GM18868 (cell line): Measurements from ENCODE around the gene FAF1.
"Not testable (repeated sequence)": the region's sequence is repeated elsewhere in the genome, so short reads cannot be mapped to it uniquely, and the experiment has no call there.

Source experiments
- ATAC-seq: cut with Tn5 transposase; IDR thresholded peaks from one replicate; pipeline ENCODE4 v1.9.1; 2021; ENCODE audit warnings: mild to moderate bottlenecking, moderate library complexity; ENCODE audit not compliant: unreplicated experiment

FAF1 gene

DNA sequence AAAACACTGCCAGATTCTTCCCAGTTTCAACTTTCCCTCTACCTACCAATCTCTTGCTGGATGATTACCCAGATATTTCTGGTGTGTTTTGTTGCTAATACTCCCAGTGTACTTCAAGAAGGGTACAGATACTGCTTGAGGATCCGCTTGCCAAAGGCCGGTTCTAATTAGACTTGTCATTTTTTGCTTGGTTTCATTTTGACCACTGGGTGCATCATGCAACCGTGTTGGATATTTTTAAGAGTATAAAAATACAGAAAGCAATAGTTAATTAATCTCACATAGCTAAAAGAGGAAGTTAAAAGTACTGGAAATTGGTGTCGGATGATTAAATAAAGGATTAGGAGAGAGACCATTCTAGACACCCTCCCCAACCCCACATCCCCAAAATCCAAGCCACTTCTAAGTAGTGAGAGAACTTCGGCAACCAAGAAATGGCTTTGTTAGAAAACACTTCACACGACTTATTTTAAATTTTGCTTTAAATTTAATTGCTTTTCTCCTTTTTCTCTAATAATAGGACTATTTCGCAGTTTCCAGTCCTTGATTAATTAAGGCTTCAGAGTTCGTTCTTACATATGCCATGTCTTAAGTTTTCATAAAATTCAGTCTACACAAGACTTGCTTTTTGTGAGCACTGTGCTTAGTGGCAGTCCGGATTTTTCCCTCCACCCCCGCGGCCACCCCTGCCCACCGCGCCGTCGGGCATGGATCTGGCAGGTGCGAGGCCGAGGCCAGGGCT, 7.5 kb upstream of the FAF1 start:
- peak; percentile 16 for ATAC-seq

DNA sequence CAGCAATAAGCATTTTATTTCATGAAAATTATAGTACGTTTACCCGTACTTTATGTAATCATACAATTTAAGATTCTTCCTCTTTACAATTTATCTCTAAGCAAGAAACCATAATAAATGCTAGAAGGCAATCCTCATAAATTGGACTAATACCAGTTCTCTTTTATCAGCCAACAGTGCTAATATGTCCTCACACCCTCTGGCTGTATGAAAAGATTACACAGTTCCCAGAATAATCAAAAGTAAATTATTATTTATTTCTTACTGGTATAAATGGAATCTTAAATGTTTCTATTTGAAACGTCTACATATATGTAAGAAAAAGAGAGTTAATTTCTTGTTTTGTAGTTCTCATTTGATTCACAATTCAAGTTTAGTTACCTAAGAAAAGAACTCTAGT, 6.9 kb upstream of the FAF1 start:
- no peak for ATAC-seq

DNA sequence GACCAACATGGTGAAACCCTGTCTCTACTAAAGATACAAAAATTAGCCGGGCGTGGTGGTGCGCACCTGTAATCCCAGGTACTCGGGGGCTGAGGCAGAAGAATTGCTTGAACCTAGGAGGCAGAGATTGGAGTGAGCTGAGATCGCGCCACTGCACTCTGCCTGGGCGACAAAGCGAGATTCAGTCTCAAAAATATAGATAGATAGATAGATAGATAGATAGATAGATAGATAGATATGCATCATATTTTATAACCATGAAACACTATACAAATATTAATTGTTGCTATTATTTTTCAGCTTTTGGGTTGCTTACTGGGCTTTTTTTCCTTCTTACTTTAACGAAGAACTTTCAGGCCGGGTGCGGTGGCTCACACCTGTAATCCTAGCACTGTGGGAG, 4.8 kb upstream of the FAF1 start:
- no peak for ATAC-seq

DNA sequence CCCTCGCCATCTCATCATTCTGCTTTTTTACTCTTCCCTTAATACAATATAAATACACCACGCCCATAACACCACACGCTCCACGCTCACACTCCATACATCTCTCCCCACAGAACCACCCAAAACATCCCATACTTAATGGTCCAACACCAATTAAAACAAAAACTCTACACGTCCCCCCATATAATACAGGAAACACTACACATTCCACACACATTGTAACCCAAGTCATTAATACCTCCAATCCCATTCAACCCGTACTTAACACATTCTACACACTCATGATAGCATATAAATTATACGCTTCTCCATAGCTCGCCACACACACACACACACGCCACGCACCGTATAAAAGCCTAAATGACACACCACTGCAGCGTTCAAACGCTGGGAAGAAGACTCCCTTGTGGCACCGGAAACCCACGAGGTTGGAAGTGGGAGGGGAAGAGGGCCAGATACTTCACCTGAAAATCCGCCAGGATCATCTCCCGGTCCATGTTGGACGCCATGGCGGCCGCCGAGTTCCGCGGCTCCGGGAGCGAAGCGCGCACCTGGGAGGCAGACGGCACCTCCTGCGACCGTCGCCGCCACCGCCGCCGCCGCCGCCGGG, 659 bp downstream of the FAF1 start:
- ATAC-seq = no peak

DNA sequence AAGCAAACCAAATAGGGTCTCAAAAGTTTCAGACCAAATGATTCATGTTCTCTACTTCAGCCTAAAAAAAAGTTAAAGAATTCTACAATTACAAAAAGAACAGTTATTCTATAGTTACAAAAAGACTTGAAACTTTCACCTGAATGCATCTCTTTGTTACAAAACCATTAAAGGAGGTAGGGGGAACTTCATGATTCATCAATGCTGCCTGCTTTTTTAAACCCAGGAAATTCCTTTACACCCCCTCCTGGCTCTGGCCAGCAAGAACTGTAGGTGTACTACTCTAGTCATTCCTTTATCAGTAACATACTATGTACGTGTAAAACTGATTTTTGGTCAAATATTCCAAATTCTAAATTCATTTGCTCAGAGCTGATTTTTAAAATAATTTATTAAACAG, 5.0 kb downstream of the FAF1 start:
- no peak for ATAC-seq

DNA sequence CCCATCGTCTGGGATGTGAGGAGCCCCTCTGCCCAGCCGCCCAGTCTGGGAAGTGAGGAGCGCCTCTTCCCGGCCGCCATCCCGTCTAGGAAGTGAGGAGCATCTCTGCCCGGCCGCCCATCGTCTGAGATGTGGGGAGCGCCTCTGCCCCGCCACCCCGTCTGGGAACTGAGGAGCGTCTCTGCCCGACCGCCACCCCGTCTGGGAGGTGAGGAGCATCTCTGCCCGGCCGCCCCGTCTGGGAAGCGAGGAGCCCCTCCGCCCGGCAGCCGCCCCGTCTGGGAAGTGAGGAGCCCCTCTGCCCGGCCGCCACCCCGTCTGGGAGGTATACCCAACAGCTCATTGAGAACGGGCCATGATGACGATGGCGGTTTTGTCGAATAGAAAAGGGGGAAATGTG, 7.5 kb downstream of the FAF1 start:
- ATAC-seq = not testable (repeated sequence)

DNA sequence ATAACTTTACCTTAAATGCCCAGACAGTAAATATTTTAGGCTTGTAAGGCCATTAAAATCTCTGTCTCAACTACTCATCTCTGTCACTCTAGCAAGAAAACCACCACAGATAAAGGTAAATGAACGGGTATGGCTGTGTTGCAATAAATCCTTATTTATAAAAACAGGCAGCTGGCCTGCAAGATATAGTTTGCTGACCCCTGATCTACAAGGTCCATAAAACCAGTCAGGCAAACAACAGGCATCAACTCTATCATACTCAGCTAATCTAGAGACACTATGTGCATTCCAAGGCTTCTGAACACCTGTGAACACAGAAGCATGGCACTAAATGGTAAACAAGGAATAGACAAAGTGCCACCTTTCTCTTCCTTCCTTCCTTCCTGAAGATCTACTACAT, 9.7 kb downstream of the FAF1 start:
- ATAC-seq = no peak

DNA sequence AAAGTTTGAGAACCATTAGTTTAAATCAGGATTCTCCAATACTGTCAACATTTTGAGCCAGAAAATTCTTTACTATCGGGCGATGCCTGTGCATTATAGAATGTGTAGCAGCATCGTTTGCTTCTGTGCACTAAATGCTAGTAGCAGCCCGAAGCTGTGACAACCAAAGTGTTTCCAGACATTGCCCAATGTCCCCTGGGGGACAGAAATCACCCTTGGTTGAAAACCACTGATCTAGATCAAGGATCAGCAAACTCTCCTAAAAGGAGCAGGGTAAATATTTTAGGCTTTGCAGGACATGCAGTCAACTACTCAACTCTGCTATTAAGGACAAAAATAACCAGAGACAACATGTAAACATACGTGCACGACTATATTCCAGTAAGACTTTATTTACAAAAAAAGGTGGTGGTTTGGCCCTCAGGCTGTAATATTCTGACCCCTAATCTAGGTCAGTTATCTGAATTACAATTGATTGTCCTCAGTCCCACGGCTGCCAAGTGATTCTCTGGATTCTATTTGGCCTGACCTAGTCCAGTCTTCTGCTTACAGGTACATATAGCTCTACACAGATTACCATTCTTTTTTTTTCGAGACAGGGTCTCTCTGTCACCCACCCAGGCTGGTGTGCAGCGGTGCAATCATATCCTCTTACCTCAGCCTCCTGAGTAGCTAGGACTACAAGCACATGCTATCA, 10.6 kb downstream of the FAF1 start:
- ATAC-seq = no peak

DNA sequence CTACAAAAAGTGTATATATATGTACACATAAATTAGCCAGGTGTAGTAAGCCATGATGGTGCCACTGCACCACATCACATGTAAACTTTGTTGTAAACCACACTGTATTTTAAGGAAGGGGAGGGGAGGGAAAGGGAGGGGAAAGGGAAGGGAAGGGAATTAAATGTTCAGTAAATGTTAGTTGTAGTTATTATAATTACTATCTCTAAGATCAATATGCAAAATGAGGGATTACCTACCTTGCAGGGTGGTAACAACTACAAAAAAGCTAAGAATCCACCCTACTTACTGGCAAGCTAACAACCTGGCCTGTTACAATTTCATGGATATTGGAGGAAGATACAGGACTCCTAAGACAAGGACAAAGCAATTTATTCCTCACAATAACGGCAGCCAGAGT, 17.7 kb downstream of the FAF1 start:
- ATAC-seq = no peak

DNA sequence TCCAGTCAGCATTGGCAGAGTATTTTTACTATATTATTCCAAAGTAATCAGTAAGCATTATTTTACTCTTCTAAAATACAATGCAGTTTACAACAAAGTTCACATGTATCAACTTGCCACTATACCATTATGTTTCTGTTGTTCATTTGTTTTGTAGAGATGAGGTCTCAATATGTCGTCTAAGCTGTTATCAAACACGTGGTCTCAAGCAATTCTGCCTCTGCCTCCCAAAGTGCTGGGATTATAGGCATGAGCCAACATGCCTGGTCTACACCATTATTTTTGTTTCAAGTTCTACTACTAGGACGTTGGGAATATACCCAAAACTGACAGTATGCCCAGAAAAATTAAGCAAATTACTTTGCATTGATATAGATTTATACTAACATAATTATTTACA, 19.8 kb downstream of the FAF1 start:
- ATAC-seq = no peak

DNA sequence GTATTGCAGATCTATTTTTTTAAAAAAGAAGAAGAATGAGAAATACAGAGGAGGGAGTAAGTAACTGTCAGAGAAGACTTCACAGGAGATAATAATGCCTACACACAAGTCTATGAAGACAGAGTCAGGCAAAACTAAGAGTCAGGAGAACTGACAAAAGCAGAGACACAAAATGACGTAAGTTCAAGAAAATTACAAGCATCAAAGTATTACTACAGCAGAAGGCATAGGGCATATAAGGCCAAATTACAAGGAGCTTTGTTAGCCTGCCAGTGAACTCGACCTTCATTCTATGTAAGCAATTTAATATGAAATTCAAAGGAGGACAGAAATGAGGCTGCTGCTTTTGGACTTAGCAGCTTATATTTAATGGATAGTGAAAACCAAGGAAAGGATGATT, 23.7 kb downstream of the FAF1 start:
- no peak for ATAC-seq

DNA sequence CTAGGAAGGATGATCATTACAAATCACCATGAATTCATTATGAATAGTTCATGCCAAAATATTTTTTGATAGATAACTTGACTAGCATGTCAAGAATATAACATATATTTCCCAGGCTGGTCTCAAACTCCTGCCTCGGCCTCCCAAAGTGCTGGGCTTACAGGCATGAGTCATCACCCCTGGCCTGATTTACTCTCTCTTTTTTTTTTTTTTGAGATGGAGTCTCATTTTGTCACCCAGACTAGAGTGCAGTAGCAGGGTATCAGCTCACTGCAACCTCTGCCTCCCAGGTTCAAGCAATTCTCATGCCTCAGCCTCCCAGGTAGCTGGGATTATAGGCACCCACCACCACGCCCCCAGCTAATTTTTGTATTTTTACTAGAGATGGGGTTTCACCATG, 24.8 kb downstream of the FAF1 start:
- ATAC-seq = not testable (repeated sequence)

DNA sequence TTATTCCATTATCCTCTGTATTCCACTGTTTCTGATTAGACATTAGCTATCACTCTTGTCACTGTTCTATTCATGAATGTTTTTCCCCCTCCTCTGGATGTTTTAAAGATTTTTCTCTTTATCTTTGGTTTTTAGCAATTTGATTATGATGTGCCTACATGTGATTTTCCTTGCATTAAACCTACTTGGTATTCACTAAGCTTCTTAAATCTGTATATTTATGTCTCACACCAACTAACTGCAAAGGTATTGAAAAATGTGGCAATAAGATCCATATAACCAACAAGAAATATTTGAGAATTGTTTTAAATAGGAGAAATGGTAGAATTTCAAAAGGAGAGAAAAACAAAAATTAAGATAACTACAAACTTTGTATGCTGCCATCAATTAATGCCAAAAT, 25.2 kb downstream of the FAF1 start:
- no peak for ATAC-seq

DNA sequence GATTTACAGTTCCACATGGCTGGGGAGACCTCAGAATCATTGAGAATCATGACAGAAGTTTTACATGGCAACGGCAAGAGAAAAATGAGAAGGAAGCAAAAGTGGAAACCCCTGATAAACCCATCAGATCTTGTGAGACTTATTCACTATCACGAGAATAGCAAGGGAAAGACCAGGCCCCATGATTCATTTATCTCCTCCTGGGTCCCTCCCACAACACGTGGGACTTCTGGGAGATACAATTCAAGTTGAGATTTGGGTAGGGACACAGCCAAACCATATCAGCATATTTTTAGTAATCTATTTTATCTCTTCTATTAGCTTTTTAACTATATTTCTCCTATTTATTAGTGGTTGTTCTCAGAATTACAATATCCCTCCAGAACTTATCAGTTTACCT, 26.3 kb downstream of the FAF1 start:
- ATAC-seq = not testable (repeated sequence)

DNA sequence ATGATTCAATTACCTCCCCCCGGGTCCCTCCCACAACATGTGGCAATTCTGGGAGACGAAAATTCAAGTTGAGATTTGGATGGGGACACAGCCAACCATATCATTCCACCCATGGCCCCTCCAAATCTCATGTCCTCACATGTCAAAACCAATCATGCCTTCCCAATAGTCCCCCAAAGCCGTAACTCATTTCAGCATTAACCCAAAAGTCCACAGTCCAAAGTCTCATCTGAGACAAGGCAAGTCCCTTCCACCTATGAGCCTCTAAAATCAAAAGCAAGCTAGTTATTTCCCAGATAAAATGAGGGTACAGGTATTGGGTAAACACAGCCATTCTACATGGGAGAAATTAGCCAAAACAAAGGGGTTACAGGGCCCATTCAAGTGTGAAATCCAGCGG, 28.0 kb downstream of the FAF1 start:
- ATAC-seq = not testable (repeated sequence)

DNA sequence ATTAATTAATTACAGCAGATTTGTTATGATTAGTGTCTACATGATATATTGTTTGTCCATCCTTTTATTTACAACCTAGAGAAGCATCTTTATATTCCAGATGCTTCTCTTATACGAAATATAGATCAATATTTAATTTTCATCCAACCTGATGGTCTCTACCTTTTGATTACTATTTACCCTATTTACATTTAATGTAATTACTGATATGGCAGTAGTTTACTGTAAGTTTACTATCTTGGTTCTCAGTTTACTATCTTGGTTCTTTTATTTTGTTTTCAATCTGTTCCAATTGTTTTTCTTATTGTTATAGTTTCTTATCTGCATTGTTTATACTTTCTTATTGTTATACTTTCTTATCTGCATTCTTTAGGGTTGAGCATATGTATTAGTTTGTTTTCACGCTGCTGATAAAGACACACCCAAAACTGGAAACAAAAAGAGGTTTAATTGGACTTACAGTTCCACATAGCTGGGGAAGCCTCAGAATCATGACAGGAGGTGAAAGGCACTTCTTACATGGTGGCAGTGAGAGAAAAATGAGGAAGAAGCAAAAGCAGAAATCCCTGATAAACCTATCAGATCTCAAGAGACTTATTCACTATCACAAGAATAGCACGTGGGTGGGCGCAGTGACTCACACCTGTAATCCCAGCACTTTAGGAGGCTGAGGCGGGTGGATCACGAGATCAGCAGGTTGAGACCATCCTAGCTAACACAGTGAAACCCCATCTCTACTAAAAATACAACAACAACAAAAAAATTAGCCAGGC, 28.9 kb downstream of the FAF1 start:
- peak; percentile 37 for ATAC-seq

DNA sequence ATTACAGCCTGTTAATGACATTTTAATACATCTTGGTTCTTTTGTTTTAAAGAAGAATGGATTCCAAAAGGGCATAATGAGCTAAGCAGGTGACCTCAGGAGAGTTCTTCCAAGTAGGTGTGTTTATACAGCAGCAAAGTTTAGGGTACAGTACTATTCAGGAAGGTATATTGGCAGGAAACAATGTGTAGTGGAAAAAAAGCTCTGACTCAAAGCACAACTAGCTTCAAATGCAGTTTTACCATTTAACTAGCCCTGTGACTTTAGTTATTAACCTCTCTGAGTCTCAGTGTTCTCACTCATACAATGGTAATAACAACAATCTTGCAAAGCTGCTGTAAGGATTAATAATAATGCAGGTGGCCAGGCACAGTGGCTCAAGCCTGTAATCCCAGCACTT, 29.9 kb downstream of the FAF1 start:
- peak; percentile 79 for ATAC-seq

DNA sequence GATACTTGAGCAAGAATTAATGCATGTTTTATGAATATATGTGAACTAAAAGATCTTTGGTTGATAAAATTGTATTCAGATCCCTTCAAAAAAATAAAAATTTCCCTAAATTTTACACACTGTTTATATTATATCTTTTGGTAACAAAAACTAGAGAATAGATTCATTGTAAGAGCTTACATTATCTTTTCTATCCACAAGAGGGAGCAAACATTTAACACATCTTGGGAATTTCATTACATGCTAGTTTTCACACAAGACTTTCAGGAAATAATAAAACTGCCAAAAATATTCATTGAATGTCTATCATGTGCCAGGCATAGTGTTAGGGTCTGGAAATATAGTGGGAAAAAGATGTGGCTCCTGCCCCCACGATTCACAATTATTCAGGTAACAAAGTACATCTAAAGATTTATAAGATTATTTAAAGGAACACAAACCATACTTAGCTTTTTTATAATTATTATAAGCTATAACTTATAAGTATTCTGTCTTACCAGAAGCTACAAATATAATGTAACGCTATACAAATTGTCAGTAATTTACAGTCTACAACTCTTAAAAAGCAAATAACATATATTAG, 30.6 kb downstream of the FAF1 start:
- no peak for ATAC-seq

DNA sequence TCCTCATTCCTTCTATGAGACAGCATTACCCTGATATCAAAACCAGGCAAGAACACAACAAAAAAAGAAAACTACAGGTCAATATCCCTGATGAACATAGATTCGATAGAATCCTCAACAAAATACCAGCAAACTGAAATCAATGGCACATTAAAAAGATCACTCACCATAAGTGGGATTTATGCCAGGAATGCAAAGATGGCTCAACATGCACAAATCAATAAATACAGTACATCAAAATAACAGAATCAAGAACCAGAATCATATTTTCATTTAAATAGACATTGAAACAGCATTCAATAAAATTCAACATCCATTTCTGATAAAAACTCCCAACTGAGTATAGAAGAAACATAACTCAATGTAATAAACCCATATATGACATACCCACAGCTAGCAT, 36.5 kb downstream of the FAF1 start:
- ATAC-seq = no peak

DNA sequence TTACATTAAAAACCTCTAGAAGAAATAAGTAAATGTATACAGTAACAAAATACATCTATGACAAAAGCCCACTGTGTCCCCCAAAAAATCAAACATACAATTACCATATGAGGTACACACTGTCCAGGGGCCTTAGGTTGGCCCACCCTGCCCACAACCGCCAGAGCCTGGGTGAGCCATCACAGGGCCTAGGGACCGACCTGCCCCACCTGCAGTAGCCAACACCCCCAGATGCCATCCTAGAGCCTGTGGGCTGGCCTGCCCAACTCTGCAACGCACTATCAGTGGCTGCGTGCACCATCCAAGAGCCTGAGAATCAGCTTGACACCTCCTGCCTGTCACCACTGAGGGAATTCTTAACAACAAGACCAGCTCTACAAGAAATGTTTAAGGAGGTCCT, 39.0 kb downstream of the FAF1 start:
- no peak for ATAC-seq

DNA sequence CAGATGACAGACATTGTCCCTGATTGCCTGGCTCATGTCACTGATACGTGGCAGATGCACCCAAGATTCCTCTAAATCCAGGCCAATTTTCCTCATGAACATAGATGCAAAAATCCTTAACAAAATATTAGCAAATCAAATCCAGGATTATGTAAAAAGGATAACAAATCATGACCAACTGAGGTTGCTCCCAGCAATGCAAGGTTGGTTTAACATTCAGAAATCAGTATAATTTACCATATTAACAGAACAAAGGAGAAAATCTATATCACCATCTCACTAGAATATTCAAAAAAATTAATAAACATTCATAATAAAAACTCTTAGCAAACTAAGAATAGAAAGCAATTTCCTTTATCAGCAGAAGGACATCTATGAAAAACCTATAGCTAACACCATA, 39.7 kb downstream of the FAF1 start:
- ATAC-seq = no peak
